GM12864 (cell line): Measurements from ENCODE around the gene PTPRM.

Experiments
- DNase-seq: peaks from one replicate; pipeline ENCODE4 v3.0.0-alpha.2; 2011; ENCODE audit warnings: low read depth
- H3K4me3 ChIP-seq: 2 replicates; pipeline ENCODE4 v1.5.1; 2011; ENCODE audit warnings: mild to moderate bottlenecking, low read depth, low read length, control low read depth
- TF ChIP-seq, protein P1 (sequence below): IDR thresholded peaks from 2 replicates; pipeline ENCODE4 v1.5.1; 2011; ENCODE audit warnings: low read depth, mild to moderate bottlenecking, moderate library complexity, low read length, control low read depth, inconsistent platforms; ENCODE audit errors: missing control alignments

PTPRM gene

DNA sequence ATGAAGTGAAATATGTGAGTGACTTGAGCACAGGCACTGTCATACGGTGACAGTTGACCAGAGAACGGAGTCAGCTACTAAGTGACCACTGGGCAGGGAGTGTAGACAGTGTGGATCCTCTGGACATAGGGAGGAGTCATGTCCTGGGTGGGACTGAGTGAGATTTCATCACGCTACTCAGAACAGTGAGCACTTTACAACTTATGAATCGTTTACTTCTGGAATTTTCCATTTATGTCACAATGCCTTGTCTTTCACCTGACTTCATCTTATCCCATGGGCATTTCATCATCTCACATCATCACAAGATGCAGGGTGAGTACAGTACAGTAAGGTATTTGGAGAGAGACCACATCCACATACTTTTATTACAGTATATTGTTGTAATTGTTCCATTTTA is 29.0 kb downstream of the PTPRM start:
- H3K4me3 ChIP-seq, result no peak overlapping the region
- DNase-seq, result no peak
- TF ChIP-seq, protein P1, sequence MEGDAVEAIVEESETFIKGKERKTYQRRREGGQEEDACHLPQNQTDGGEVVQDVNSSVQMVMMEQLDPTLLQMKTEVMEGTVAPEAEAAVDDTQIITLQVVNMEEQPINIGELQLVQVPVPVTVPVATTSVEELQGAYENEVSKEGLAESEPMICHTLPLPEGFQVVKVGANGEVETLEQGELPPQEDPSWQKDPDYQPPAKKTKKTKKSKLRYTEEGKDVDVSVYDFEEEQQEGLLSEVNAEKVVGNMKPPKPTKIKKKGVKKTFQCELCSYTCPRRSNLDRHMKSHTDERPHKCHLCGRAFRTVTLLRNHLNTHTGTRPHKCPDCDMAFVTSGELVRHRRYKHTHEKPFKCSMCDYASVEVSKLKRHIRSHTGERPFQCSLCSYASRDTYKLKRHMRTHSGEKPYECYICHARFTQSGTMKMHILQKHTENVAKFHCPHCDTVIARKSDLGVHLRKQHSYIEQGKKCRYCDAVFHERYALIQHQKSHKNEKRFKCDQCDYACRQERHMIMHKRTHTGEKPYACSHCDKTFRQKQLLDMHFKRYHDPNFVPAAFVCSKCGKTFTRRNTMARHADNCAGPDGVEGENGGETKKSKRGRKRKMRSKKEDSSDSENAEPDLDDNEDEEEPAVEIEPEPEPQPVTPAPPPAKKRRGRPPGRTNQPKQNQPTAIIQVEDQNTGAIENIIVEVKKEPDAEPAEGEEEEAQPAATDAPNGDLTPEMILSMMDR, result no peak

DNA sequence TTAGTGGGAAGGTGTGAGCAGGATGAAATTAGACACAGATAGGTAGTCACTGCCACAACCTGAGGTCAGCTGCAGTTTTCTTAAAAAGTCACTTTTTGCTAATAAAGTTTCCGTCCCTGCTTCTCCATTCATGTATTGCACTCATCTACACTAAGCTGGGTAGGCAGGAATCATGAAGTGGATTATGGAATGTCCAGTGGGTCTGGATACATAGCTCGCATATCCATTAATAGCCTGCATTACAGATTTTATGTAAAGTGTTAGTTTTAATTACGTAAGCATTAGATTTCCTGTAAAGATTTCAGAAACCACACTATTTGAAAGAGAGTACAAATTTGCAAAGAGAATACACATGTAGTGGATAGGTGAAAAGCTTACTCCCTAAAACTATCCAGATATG is 30.4 kb downstream of the PTPRM start:
- DNase-seq, result no peak
- H3K4me3 ChIP-seq, result no peak overlapping the region
- TF ChIP-seq, protein P1, result no peak

DNA sequence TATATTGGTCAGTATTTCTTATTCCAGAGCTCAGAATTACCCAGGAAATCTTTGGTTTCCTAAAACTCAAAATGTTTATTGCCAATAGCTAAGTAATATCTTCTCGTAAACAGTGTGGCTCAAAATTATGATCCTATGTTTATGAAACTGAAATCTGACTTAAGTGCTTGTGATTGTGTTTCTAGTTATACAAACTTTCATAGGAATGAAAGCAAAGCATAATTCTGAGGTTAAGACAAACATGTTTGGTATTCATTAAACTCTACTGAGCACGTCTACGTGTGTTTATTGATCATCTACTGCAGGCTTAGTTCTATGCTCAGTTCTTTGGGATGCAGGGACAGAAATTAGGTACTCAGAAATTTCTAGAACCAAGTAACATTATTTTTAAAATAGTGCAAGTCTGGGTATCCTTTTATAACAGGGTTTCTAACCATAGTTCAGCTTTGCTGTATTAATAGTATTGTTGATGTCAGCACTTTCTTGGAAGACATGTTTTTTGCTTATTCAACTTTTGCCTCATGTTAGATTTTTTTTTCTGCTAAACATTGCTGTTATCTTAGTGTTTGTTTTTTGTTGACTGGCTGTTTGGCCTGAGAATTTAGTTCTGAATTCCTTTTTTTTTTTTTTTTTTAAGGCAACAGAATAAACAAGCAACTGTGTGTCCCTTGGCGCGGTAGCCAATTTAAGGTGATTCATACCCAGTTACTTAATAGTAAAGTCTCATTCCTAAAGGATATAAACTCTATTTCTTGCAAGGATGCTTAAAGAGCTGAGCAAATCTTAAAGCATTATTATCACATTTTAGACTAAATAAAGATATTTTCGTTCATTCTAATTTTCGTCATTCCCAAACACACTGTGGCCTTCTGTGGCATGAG is 31.3 kb downstream of the PTPRM start:
- TF ChIP-seq, protein P1, result no peak
- no peak for DNase-seq
- H3K4me3 ChIP-seq, result no peak overlapping the region

DNA sequence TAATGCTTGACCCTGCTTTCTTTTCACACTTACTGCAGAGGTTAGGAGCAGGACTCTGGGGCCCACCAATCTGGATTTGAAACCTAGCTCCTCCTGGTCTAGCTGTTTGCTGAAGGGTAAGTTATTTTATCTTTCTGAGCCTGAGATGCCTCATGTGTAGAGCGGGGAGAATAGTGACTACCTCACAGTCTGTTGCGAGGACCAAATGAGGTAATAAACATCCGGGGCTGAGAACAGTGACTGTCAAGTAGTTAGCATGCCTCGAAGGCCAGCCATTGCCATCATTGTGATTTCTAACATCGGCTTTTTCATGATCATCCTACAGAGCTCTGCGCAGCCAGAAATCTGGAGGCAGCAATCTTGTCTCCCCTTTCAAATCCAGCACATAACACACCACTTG is 32.9 kb downstream of the PTPRM start:
- TF ChIP-seq, protein P1, result no peak
- DNase-seq, result no peak
- no peak overlapping the region for H3K4me3 ChIP-seq

DNA sequence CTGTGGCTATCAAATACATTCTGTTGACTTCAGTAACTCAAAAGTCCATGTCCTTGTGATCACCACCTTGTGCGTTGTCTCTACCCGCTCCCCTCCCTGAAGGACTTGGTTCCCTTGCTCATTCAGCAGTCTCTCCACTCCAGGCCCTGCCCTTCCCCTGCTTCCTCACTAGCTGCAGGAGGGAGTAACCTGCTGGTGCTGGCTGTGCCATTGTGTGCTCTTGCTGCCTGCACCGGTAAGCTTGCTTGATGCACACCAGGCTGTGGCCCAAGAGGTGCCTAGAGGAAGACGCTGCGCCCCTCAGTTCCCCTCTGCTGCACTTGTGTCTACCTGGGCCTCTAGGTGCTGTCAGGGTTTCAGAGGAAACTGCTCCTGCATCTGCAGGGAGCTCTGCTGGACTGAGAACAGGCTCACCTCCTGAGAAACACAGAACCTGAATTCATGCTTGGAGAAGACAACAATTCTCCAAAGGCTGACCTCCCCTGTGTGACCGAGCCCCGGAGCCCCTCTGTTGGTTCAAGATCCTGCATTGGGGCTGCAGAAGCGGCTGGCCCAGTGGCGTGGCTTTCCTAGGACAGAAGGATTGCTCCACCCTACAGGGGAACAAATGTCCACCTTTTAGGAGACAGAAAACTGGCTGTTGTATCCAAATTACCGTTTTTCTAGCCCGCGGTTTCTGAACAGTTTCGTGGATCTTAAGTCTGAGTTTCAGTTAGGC is 33.6 kb downstream of the PTPRM start:
- DNase-seq, result no peak
- no peak overlapping the region for H3K4me3 ChIP-seq
- TF ChIP-seq, protein P1, result no peak

DNA sequence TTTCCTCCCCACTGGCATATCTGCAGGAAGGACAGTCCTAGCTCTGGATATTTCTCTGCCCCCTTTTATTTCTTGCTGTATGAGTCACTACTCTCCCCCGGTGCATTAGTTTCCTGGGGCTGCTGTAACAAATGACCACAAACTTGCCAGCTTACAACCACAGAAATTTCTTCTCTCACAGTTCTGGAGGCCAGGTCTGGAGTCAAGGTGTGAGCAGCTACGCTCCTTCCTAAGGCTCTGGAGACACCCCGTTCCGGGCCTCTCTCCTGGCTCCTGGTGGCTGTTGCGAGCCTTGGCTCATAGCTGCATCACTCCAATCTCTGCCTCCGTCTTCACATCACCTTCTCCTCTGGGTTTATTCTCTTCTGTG is 34.1 kb downstream of the PTPRM start:
- H3K4me3 ChIP-seq, result no peak overlapping the region
- DNase-seq, result no peak
- TF ChIP-seq, protein P1, result no peak
